Inflammatory macrophage treated with lipopolysaccharide for 1 hour (primary cell): ENCODE data around the gene TUBB1.
A peak's percentile ranks its signal among the peaks of the same experiment; 100 is the strongest.

Experiments used
- DNase-seq, 2 donors: peaks; one replicate each; pipeline ENCODE4 v3.0.0-alpha.2; 2020 to 2022

TUBB1 gene

GRCh38 chr20:59044796-59045195 lies 25.6 kb downstream of the TUBB1 start:
- DNase-seq, result no peak

GRCh38 chr20:59046862-59047261 lies 27.6 kb downstream of the TUBB1 start:
- DNase-seq, result no peak

GRCh38 chr20:59047938-59048680 lies 28.9 kb downstream of the TUBB1 start:
- DNase-seq, result no peak

GRCh38 chr20:59048681-59049030 lies 29.4 kb downstream of the TUBB1 start:
- no peak for DNase-seq

- no peak for DNase-seq
These were observed 31.2 kb downstream of the TUBB1 start for GRCh38 chr20:59050437-59050836.

GRCh38 chr20:59051666-59052185 lies 32.5 kb downstream of the TUBB1 start:
- no peak for DNase-seq

- DNase-seq, result peak in 1 of 2 donors; percentile 58
These were observed 36.1 kb downstream of the TUBB1 start for GRCh38 chr20:59055302-59055701.

- no peak for DNase-seq
These were observed 42.9 kb downstream of the TUBB1 start for GRCh38 chr20:59062081-59062480.

- no peak for DNase-seq
These were observed 44.4 kb downstream of the TUBB1 start for GRCh38 chr20:59063358-59064213.

- DNase-seq, result no peak
These were observed 45.0 kb downstream of the TUBB1 start for GRCh38 chr20:59064214-59064722.

GRCh38 chr20:59068534-59068933 lies 49.3 kb downstream of the TUBB1 start:
- DNase-seq, result no peak

GRCh38 chr20:59069026-59069425 lies 49.8 kb downstream of the TUBB1 start:
- peak; percentile 31 to 48 for DNase-seq

GRCh38 chr20:59071216-59071615 lies 52.0 kb downstream of the TUBB1 start:
- peak; percentile 68 to 75 for DNase-seq

- DNase-seq, result no peak
These were observed 54.4 kb downstream of the TUBB1 start for GRCh38 chr20:59073582-59073981.

GRCh38 chr20:59074456-59074855 lies 55.2 kb downstream of the TUBB1 start:
- no peak for DNase-seq

GRCh38 chr20:59075934-59076508 lies 56.8 kb downstream of the TUBB1 start:
- no peak for DNase-seq
